Measurements from ENCODE around the gene PHLDB1. TPM values are rescaled to one million over a fixed set of nuclear protein-coding genes. Genes with fewer than 3 reads are reported as not detected.

Gene PHLDB1
- total RNA-seq, 1 donor from 2014 or later: 212 TPM

Other genes starting within 250 kb of the PHLDB1 start
- 34.0 and 42.2 TPM in 2 replicates for gene UBE4A, start 248.0 kb upstream of the PHLDB1 start, total RNA-seq
- gene ATP5MG, start 206.0 kb upstream of the PHLDB1 start, total RNA-seq: 43.4 and 56.4 TPM in 2 replicates
- 37.0 and 110 TPM in 2 replicates for gene KMT2A, start 171.1 kb upstream of the PHLDB1 start, total RNA-seq
- 1.4 and 2.6 TPM in 2 replicates for gene TTC36, start 80.1 kb upstream of the PHLDB1 start, total RNA-seq
- gene TMEM25, start 76.4 kb upstream of the PHLDB1 start, total RNA-seq: 35.9 and 72.0 TPM in 2 replicates
- 23.1 and 24.7 TPM in 2 replicates for gene IFT46, start 41.7 kb upstream of the PHLDB1 start, total RNA-seq
- gene ARCN1, start 35.2 kb upstream of the PHLDB1 start, total RNA-seq: 141 and 179 TPM in 2 replicates
- not detected in 2 replicates for gene TREH, start 72.0 kb downstream of the PHLDB1 start, total RNA-seq
- gene DDX6, start 183.5 kb downstream of the PHLDB1 start, total RNA-seq: 127 and 258 TPM in 2 replicates